GM21529 (cell line): ENCODE measurements around the gene STX18.
A peak's percentile ranks its signal among the peaks of the same experiment; 100 is the strongest.
"Not testable (repeated sequence)": the region's sequence is repeated elsewhere in the genome, so short reads cannot be mapped to it uniquely, and the experiment has no call there.

Experiments
- ATAC-seq: cut with Tn5 transposase; IDR thresholded peaks from one replicate; pipeline ENCODE4 v1.9.1; 2021; ENCODE audit not compliant: unreplicated experiment

STX18 gene

GRCh38 chr4:4541661-4542570 is at the start of gene STX18:
TSS of gene STX18 (minus strand) at chr4:4542048. CDS start at chr4:4541964, 84 bp downstream.
- ATAC-seq = peak; percentile 85

GRCh38 chr4:4591071-4591470 is 49.2 kb upstream of the STX18 start:
- no peak for ATAC-seq

DNA sequence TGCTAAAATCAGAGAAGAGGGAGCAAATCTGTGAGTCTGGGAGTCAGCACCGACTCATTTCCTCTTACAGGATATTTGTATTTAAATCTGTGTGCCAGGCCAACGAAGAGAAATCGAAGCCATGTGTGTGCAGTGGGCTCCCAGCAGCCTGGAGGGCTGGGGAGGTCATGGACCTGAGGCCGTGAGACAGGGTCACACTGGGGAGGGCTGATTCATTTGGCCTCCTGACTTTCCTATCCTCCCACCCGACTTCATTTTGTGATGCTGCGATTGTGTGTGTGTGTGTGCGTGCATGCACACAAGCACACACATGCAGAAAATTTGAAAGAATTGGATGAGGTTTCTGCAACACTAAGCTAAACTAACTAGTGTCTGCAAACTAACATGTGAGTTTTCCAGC is 48.7 kb upstream of the STX18 start:
- no peak for ATAC-seq

DNA sequence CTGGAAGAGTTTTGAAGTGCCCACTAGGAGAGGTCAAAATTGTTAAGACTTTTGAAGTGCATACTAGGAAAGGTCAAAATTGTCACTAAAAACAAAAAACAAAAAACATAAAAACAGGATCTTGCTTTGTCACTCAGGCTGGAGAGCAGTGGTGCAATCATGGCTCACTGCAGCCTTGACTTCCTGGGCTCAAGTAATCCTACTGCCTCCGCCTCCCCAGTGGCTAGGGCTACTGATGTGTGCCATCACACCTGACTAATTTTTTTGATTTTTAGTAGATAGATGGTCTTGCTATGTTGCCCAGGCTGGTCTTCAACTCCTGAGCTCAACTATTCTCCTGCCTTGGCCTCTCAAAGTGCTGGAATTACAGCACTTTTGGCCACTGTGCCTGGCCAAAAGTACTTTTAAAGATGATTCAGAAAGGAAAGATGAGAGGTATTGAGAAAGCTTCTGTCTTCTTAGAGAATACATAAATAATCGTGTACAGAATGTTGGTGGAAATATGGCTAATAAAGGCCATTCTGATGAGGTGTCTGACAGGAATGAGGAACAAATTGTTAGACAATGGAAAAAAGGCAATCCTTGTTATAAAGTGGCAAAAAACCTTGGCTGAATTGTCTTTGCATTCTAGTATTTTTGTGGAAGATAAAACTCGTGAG is 43.3 kb upstream of the STX18 start:
- ATAC-seq = no peak

DNA sequence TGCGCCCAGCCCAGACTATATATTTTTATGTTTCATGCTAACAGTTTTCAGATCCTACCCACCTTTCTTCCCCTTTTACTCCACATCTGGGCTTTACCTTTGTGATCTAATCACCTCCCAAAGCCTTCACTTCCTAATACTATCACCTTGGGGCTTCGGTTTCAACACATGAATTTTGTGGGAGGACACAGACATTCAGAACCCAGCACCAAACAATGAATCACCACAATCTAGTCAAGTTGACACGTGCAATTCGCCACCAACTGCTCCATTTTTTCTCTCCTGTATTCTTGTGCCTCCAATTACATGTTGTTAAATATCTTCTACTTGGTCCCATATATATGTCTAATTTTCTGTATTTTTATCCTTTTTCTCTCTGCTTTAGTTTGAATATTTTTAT is 41.8 kb upstream of the STX18 start:
- no peak for ATAC-seq

GRCh38 chr4:4582653-4583052 is 40.8 kb upstream of the STX18 start:
- no peak for ATAC-seq

- ATAC-seq = no peak
Measured at GRCh38 chr4:4580494-4580893, 38.6 kb upstream of the STX18 start.

DNA sequence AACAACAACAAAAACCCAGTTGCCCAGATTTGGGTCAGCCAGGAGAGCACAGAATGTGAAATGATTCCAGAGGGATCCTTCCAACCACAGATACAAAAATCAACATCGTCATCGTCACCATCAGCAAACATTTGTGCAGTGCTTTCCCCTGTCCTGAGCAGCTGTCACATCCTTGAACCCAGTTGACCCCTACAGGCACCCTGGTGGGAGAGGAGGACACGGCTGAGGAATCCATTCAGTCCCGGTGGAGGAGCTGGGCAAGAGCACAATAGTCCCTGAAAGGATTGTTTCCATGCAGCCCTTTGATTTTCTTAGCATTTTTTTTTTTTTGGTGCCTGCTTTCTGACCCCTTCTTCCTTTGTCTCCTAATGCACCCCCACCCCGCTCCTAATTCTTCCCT is 37.1 kb upstream of the STX18 start:
- no peak for ATAC-seq

GRCh38 chr4:4577359-4577875 is 35.6 kb upstream of the STX18 start:
- ATAC-seq = no peak

GRCh38 chr4:4575284-4576211 is 33.7 kb upstream of the STX18 start:
- peak; percentile 77 for ATAC-seq

DNA sequence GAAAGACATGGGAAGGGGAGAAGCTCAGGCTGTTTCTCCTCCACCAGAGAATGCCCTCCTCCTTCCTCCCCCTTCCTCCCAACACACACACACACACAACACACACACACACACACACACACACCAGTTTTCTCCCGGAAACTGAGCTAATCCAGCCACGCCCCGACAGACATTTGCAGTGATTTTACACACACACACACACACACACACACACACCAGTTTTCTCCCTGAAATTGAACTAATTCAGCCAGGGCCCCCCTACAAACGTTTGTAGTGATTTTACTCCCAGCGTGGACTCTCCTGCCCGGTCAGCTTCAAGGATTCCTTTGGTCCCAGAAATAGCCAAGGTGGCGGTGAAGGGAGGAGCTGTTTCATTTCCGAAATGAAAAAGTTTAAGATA is 32.9 kb upstream of the STX18 start:
- ATAC-seq = no peak

DNA sequence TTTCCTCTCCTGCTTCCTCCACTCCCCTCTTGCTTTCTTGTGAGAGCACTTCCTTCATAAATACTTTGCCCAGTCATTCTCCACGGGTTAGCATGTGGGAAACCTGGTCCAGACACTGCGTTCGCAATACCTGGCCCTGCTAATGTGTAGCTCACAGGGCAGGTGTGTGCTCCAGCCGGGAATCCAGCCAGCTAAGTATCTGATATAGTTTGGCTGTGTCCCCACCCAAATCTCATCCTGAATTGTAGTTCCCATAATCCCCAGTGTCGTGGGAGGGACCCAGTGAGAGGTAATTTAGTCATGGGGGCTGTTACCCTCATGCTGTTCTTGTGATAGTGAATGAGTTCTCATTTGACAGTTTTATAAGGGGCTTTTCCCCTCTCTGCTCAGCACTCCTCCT is 32.2 kb upstream of the STX18 start:
- ATAC-seq = no peak

- ATAC-seq = no peak
Measured at GRCh38 chr4:4572821-4573220, 31.0 kb upstream of the STX18 start.

- not testable (repeated sequence) for ATAC-seq
Measured at GRCh38 chr4:4569861-4570260, 28.0 kb upstream of the STX18 start.

GRCh38 chr4:4568806-4569427 is 27.1 kb upstream of the STX18 start:
- no peak for ATAC-seq

GRCh38 chr4:4566359-4566758 is 24.5 kb upstream of the STX18 start:
- ATAC-seq = not testable (repeated sequence)

- no peak for ATAC-seq
Measured at GRCh38 chr4:4564522-4564921, 22.7 kb upstream of the STX18 start.

DNA sequence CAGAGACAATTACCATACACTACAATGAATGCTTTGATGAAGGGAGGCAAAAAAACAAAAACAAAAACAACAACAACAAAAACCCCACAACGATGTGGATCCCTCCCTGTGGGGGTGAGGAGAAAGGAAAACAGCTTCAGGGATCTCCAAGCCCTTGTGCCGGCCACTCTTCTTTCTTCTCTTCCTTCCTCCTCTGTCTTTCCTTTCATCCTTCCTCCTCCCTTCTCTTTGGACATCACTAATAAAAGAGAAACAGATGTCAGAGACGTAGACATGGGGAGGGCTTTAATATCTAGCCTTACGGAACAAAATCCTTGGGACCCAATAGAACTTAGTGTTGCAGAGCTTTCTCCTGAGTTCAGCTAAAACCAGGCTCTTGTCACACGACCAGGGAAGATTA is 18.8 kb upstream of the STX18 start:
- no peak for ATAC-seq

DNA sequence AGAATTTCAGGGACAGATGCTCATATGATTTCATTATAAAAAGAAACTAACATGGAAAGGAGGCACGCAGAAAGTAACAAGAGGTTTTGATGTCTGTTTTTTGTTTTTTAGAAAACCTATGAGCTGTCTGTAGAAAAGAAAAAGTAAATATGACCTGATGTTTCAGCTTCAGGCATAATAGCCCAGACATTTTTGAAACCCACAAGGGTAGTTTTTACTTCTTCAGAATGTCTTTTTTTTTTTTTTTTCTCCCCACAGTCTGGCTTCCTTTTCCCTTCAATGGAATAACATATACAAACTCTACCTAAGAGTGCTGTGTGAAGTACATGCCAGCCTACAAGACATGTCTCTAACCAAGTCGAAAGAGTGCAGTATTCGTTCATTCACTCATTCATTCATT is 18.3 kb upstream of the STX18 start:
- ATAC-seq = no peak

DNA sequence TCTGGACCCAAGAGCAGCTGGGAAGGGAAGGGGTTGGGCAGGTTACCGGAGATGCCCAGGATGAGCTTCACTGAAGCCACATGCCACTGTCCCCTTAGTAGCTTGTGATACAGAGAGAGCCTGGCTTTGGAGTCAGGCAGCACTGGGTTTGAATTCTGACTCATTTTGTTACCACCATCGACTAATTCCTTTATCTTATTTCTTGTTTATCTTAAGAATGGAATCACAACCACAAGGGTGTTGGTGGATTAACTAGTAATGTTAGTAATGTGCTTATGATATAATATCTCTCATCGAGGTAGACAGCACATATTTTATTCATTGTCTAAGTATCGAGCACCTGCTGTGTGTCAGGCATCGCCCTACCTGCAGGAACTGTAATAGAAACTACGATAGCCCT is 17.7 kb upstream of the STX18 start:
- no peak for ATAC-seq

GRCh38 chr4:4558881-4559280 is 17.0 kb upstream of the STX18 start:
- ATAC-seq = no peak
